ENCODE measurements around the gene KRTAP5-6. TPM values are rescaled to one million over a fixed set of nuclear protein-coding genes. Genes with fewer than 3 reads are reported as not detected.

Gene KRTAP5-6
- total RNA-seq, 1 donor = not detected

DNA sequence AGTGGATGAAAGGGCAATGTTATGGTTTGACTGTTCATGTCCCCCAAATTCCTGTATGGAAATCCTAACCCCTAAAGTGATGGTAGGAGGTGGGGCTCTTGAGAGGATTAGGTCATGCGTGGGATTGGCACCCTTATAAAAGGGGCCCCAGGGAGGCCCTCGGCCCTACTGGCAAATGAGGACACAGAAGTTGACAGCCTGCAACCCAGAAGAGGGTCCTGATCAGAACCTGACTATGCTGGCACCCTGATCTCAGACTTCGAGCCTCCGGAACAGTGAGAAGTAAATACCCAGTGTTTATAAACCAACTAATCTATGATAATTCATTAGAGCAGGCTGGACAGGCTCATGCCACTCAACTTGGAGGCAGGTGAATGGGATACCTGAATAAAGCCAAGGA lies 44.7 kb downstream of the KRTAP5-6 start:
- TF ChIP-seq, protein P1, sequence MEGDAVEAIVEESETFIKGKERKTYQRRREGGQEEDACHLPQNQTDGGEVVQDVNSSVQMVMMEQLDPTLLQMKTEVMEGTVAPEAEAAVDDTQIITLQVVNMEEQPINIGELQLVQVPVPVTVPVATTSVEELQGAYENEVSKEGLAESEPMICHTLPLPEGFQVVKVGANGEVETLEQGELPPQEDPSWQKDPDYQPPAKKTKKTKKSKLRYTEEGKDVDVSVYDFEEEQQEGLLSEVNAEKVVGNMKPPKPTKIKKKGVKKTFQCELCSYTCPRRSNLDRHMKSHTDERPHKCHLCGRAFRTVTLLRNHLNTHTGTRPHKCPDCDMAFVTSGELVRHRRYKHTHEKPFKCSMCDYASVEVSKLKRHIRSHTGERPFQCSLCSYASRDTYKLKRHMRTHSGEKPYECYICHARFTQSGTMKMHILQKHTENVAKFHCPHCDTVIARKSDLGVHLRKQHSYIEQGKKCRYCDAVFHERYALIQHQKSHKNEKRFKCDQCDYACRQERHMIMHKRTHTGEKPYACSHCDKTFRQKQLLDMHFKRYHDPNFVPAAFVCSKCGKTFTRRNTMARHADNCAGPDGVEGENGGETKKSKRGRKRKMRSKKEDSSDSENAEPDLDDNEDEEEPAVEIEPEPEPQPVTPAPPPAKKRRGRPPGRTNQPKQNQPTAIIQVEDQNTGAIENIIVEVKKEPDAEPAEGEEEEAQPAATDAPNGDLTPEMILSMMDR (IDR thresholded peaks at IDR 0.05; ENCODE audit: insufficient read depth, low read depth, low read length) = no peak
- no peak overlapping the region for H3K4me3 ChIP-seq (ENCODE audit: low read depth, low read length)
- no peak for DNase-seq (ENCODE audit: low read depth)

DNA sequence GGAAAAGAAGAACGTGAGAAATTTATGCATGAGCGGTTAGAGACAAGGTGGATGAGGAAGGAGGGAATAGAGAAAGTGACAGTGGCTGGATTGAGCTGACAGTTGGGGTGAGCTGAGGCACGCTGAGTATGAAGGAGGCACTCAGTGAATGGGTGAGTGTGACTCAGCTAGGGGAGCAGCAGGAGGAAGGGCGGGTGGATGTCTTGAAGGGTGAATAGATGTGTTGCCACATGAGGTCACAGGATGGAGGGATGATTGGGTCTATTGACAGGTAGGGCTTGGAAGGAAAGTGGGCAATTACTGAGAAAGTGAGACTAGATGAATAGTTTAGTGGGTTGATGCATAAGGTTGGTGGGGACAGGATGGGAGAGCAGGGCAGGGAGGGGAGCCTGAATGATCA lies 45.4 kb downstream of the KRTAP5-6 start:
- no peak for DNase-seq (ENCODE audit: low read depth)
- TF ChIP-seq, protein P1 (IDR thresholded peaks at IDR 0.05; ENCODE audit: insufficient read depth, low read depth, low read length) = no peak
- no peak overlapping the region for H3K4me3 ChIP-seq (ENCODE audit: low read depth, low read length)

GRCh38 chr11:1742869-1743584 lies 46.0 kb downstream of the KRTAP5-6 start:
- DNase-seq (ENCODE audit: low read depth) = no peak
- H3K4me3 ChIP-seq (ENCODE audit: low read depth, low read length) = no peak overlapping the region
- TF ChIP-seq, protein P1 (IDR thresholded peaks at IDR 0.05; ENCODE audit: insufficient read depth, low read depth, low read length) = no peak

GRCh38 chr11:1743585-1744136 lies 46.7 kb downstream of the KRTAP5-6 start:
- H3K4me3 ChIP-seq (ENCODE audit: low read depth, low read length) = no peak overlapping the region
- TF ChIP-seq, protein P1 (IDR thresholded peaks at IDR 0.05; ENCODE audit: insufficient read depth, low read depth, low read length) = no peak
- no peak for DNase-seq (ENCODE audit: low read depth)

GRCh38 chr11:1744137-1744886 lies 47.3 kb downstream of the KRTAP5-6 start:
- peak; percentile 27 for DNase-seq (ENCODE audit: low read depth)
- no peak overlapping the region for H3K4me3 ChIP-seq (ENCODE audit: low read depth, low read length)
- TF ChIP-seq, protein P1 (IDR thresholded peaks at IDR 0.05; ENCODE audit: insufficient read depth, low read depth, low read length) = no peak

DNA sequence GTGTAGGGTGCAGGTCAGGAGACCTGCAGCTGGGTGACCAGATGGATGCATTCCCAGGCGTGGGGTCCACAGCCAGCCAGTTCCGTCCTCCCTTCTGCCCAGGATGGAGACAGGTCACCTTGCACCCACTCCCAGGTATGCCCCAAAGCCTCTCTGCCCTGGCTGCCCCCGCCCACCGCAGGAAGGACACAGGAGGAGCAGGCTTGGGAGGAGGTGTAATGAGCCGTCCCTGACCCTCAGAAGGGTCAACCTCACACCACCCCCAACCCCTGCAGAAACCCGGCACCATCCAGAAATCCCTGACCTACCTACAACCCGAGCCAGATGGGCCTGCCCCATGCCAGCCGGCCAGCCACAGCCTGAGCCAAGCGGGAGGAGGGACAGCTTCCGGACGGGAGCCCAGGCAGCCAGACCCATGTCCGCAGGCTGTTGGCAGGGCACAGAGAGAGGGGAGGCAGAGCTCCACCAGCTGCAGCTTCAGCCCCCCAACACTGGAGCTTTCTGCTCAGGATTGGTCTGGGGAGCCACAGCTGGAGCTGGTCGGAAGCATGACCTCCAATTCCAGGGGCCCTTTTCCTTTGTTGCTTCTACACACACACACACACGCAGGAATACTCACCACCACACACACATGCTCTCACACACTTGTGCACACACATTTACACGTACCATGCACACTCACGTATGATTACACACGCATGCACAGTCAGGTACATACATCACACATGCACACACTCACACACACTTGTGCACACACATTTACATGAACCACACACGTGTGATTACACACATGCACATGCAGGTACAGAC lies 48.1 kb downstream of the KRTAP5-6 start:
- DNase-seq (ENCODE audit: low read depth) = no peak
- H3K4me3 ChIP-seq (ENCODE audit: low read depth, low read length) = no peak overlapping the region
- TF ChIP-seq, protein P1 (IDR thresholded peaks at IDR 0.05; ENCODE audit: insufficient read depth, low read depth, low read length) = no peak
